NT2/D1 (cell line): ENCODE measurements around the gene SDK1.

Experiments
- DNase-seq: peaks from one replicate; pipeline ENCODE4 v3.0.0-alpha.2; 2011; ENCODE audit warnings: low read depth, low spot score
- H3K27me3 ChIP-seq: 2 replicates; pipeline ENCODE4 v1.6.0; 2011; ENCODE audit warnings: mild to moderate bottlenecking; ENCODE audit not compliant: insufficient read length, insufficient read depth
- H3K36me3 ChIP-seq: 2 replicates; pipeline ENCODE4 v1.6.1; 2011; ENCODE audit warnings: mild to moderate bottlenecking, low read length, mixed read lengths; ENCODE audit not compliant: insufficient read depth, insufficient read length
- H3K4me1 ChIP-seq: 2 replicates; pipeline ENCODE4 v1.5.1; 2011; ENCODE audit not compliant: insufficient read depth, insufficient read length
- H3K4me3 ChIP-seq: 2 replicates; pipeline ENCODE4 v1.5.1; 2011; ENCODE audit warnings: low read depth; ENCODE audit not compliant: insufficient read length
- H3K9ac ChIP-seq: 2 replicates; pipeline ENCODE4 v1.6.0; 2011; ENCODE audit warnings: low read depth; ENCODE audit not compliant: insufficient read length
- H3K9me3 ChIP-seq: 2 replicates; pipeline ENCODE4 v1.5.1; 2011; ENCODE audit warnings: mild to moderate bottlenecking, low read length; ENCODE audit not compliant: insufficient read depth
- SUZ12 ChIP-seq: IDR thresholded peaks from 2 replicates; pipeline ENCODE4 v1.6.1; 2011; ENCODE audit not compliant: insufficient read length, insufficient read depth; ENCODE audit errors: extremely low read depth
- YY1 ChIP-seq: IDR thresholded peaks from 2 replicates; pipeline ENCODE4 v1.6.1; 2011; ENCODE audit not compliant: insufficient read length, insufficient read depth
- ZNF274 ChIP-seq: IDR thresholded peaks from 2 replicates; pipeline ENCODE4 v1.6.1; 2011; ENCODE audit warnings: mild to moderate bottlenecking, low read depth, low read length

The SDK1 gene

GRCh38 chr7:3292694-3293093, 8.4 kb upstream of the SDK1 start:
- Histone ChIP-seq H3K4me3 (no peak overlapping the region), H3K27me3 (no peaks in the 10 kb centered on the region), H3K4me1 (no peaks in the 10 kb centered on the region), H3K9ac (no peak overlapping the region), H3K36me3 (no peaks in the 10 kb centered on the region), H3K9me3 (peaks cover 5% of the 10 kb centered on the region; the same call in 1 of the 2 replicates)
- no peak for DNase-seq
- TF ChIP-seq SUZ12 (no peak), ZNF274 (no peak)

- TF ChIP-seq ZNF274 = no peak
- no peak for DNase-seq
- Histone ChIP-seq H3K4me1 (no peaks in the 10 kb centered on the region), H3K4me3 (no peak overlapping the region), H3K9me3 (no peaks in the 10 kb centered on the region), H3K27me3 (no peaks in the 10 kb centered on the region), H3K9ac (no peak overlapping the region), H3K36me3 (no peaks in the 10 kb centered on the region)
Measured at GRCh38 chr7:3294432-3295100, 6.5 kb upstream of the SDK1 start.

GRCh38 chr7:3297105-3297819, 3.8 kb upstream of the SDK1 start:
- Histone ChIP-seq H3K4me3 (no peak overlapping the region), H3K9me3 (no peaks in the 10 kb centered on the region), H3K9ac (no peak overlapping the region), H3K36me3 (no peaks in the 10 kb centered on the region), H3K4me1 (no peaks in the 10 kb centered on the region), H3K27me3 (peaks cover 6% of the 10 kb centered on the region)
- no peak for DNase-seq
- TF ChIP-seq YY1 = no peak
- no peak for TF ChIP-seq ZNF274
- TF ChIP-seq SUZ12 = no peak

GRCh38 chr7:3300221-3300650, 816 bp upstream of the SDK1 start:
- TF ChIP-seq YY1 (no peak), SUZ12 (no peak), ZNF274 (no peak)
- Histone ChIP-seq H3K4me1 (no peaks in the 10 kb centered on the region), H3K36me3 (no peaks in the 10 kb centered on the region), H3K27me3 (peaks cover 10% of the 10 kb centered on the region), H3K4me3 (peak overlapping the region; percentile 54), H3K9ac (peak overlapping the region; percentile 79), H3K9me3 (no peaks in the 10 kb centered on the region)
- no peak for DNase-seq

- Histone ChIP-seq H3K9ac (peak overlapping the region; percentile 58), H3K36me3 (no peaks in the 10 kb centered on the region), H3K4me3 (peak overlapping the region; percentile 67), H3K27me3 (peaks cover 10% of the 10 kb centered on the region), H3K4me1 (no peaks in the 10 kb centered on the region), H3K9me3 (no peaks in the 10 kb centered on the region)
- TF ChIP-seq ZNF274 (no peak), YY1 (no peak), SUZ12 (no peak)
- no peak for DNase-seq
Measured at GRCh38 chr7:3301449-3301731, 338 bp downstream of the SDK1 start.

GRCh38 chr7:3301831-3302618, 973 bp downstream of the SDK1 start:
- DNase-seq = no peak
- peaks cover 10% of the 10 kb centered on the region for H3K27me3 ChIP-seq
- H3K4me3 ChIP-seq = peak overlapping the region; percentile 67
- TF ChIP-seq SUZ12 = no peak
- TF ChIP-seq ZNF274 = no peak
- no peak for TF ChIP-seq YY1
- H3K4me1 ChIP-seq = no peaks in the 10 kb centered on the region
- no peaks in the 10 kb centered on the region for H3K36me3 ChIP-seq
- H3K9me3 ChIP-seq = no peaks in the 10 kb centered on the region
- peak overlapping the region; percentile 72 for H3K9ac ChIP-seq

- peaks cover 10% of the 10 kb centered on the region for H3K27me3 ChIP-seq
- no peaks in the 10 kb centered on the region for H3K4me1 ChIP-seq
- H3K9ac ChIP-seq = no peak overlapping the region
- no peaks in the 10 kb centered on the region for H3K9me3 ChIP-seq
- no peaks in the 10 kb centered on the region for H3K36me3 ChIP-seq
- no peak for DNase-seq
- TF ChIP-seq ZNF274 (no peak), YY1 (no peak), SUZ12 (no peak)
- H3K4me3 ChIP-seq = peak overlapping the region; percentile 8
Measured at GRCh38 chr7:3302681-3303320, 1.7 kb downstream of the SDK1 start.
